HCT116 (cell line): ENCODE results near the gene AMBP.

Source experiments
- EGR1 ChIP-seq: IDR thresholded peaks from 2 replicates; pipeline ENCODE4 v1.6.1; 2012; ENCODE audit warnings: low read depth
- EZH2 ChIP-seq: fragments of 200-600 bp; sonication (generic); IDR thresholded peaks from 2 replicates; pipeline ENCODE4 v1.6.1; 2017; ENCODE audit warnings: antibody characterized with exemption, mixed run types
- FOSL1 ChIP-seq: IDR thresholded peaks from 2 replicates; pipeline ENCODE4 v1.6.1; 2012; ENCODE audit warnings: low read depth
- JUND ChIP-seq: IDR thresholded peaks from 2 replicates; pipeline ENCODE4 v1.6.1; 2012
- POLR2A ChIP-seq: IDR thresholded peaks from 2 replicates; pipeline ENCODE4 v1.7.0; 2011; ENCODE audit warnings: borderline replicate concordance; ENCODE audit not compliant: insufficient read depth, insufficient read length; ENCODE audit errors: extremely low read depth
- POLR2AphosphoS5 ChIP-seq: IDR thresholded peaks from 2 replicates; pipeline ENCODE4 v1.6.1; 2011; ENCODE audit warnings: mild to moderate bottlenecking, low read depth, low read length, moderate library complexity
- RAD21 ChIP-seq: IDR thresholded peaks from 2 replicates; pipeline ENCODE4 v1.6.1; 2012; ENCODE audit warnings: low read depth, mild to moderate bottlenecking
- SP1 ChIP-seq: IDR thresholded peaks from 2 replicates; pipeline ENCODE4 v1.6.1; 2012; ENCODE audit warnings: low read depth
- SRF ChIP-seq: IDR thresholded peaks from 2 replicates; pipeline ENCODE4 v1.6.1; 2012; ENCODE audit warnings: low read depth
- YY1 ChIP-seq: IDR thresholded peaks from 2 replicates; pipeline ENCODE4 v1.6.1; 2011; ENCODE audit warnings: low read length, low read depth, moderate library complexity, mild to moderate bottlenecking; ENCODE audit not compliant: insufficient replicate concordance; ENCODE audit errors: extremely low read depth
- ZFX ChIP-seq: fragments of 450-650 bp; IDR thresholded peaks from 2 replicates; pipeline ENCODE4 v1.6.1; 2017
- ZNF274 ChIP-seq: fragments of 200-500 bp; sonication (Bioruptor generic); IDR thresholded peaks from 2 replicates; pipeline ENCODE4 v1.6.1; 2014; ENCODE audit warnings: mild to moderate bottlenecking, low read depth, low read length, inconsistent platforms
- TF ChIP-seq, protein P1 (sequence below), 3 experiments: fragments of 200-600 bp in 1 of 3; sonication (generic) in 1 of 3; IDR thresholded peaks in 2 of 3; conservative IDR thresholded peaks in 1 of 3; 2 replicates each; pipeline ENCODE4 v1.5.1; 2012 to 2017; ENCODE audit warnings: low read depth in 2 of 3, low read length in 2 of 3, antibody characterized with exemption in 1 of 3, borderline replicate concordance in 1 of 3, control low read depth in 1 of 3, mild to moderate bottlenecking in 1 of 3, mixed read lengths in 1 of 3, mixed run types in 1 of 3, moderate library complexity in 1 of 3; ENCODE audit not compliant: insufficient read depth in 1 of 3
- TF ChIP-seq, protein P2 (sequence below): IDR thresholded peaks from 2 replicates; pipeline ENCODE4 v1.6.1; 2012; ENCODE audit warnings: low read depth

DNA sequence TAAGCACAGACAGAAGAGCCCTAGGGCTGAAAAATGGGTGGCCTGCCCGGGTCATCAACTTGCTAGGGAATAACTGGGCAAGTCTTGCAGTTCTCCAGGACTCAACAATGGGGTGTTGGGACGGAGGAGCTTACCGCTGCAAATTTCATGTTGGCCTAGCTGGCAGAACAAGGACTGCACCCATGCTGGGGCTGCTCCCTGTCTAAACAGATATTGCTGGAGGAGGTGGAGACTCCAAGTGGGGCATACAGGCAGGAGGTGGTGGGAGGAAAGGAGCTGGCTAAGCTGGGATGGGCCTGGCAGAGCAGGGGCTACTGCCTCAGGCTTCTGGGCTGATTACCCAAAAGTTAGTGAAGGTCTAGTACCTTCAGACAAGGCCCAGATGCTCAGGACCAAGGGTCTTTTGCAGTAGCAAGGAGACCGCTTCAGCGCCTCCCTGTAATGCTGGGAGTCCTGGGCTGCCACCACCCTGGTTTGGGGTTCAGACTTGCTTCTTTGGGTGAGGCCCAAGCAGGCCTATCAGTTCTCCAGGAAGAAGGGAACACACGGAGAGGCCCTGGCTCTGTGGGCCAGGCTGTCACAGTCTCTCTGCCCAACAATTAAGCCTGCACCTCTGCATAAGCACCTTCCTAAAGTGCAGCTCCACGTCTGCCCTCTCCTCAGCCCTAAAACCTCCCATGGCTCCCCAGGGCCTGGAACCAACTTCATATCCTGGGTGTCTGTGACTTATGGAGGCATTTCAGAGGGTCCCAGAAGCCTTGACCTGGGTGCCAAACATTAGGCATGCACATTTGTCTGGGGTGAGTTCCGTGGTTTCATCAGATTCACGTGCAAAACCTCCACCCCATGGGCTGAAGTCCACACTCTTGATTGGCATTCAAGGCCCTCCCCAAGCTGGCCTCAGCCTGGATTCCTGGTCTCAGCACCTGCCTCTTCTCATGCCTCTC lies 45.2 kb upstream of the AMBP start:
- TF ChIP-seq RAD21 (no peak), ZNF274 (no peak), EZH2 (no peak), POLR2A (no peak), ZFX (no peak), JUND (no peak), POLR2AphosphoS5 (no peak), FOSL1 (no peak), SRF (no peak), YY1 (no peak), EGR1 (no peak), SP1 (no peak)
- TF ChIP-seq, protein P1, sequence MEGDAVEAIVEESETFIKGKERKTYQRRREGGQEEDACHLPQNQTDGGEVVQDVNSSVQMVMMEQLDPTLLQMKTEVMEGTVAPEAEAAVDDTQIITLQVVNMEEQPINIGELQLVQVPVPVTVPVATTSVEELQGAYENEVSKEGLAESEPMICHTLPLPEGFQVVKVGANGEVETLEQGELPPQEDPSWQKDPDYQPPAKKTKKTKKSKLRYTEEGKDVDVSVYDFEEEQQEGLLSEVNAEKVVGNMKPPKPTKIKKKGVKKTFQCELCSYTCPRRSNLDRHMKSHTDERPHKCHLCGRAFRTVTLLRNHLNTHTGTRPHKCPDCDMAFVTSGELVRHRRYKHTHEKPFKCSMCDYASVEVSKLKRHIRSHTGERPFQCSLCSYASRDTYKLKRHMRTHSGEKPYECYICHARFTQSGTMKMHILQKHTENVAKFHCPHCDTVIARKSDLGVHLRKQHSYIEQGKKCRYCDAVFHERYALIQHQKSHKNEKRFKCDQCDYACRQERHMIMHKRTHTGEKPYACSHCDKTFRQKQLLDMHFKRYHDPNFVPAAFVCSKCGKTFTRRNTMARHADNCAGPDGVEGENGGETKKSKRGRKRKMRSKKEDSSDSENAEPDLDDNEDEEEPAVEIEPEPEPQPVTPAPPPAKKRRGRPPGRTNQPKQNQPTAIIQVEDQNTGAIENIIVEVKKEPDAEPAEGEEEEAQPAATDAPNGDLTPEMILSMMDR (IDR thresholded peaks at IDR 0.05 in 2 of 3, conservative IDR thresholded peaks at IDR 0.05 in 1 of 3; ENCODE audit: borderline replicate concordance in 1 of 3, insufficient read depth in 1 of 3, low read depth in 2 of 3, low read length in 2 of 3) = no peak
- TF ChIP-seq, protein P2, sequence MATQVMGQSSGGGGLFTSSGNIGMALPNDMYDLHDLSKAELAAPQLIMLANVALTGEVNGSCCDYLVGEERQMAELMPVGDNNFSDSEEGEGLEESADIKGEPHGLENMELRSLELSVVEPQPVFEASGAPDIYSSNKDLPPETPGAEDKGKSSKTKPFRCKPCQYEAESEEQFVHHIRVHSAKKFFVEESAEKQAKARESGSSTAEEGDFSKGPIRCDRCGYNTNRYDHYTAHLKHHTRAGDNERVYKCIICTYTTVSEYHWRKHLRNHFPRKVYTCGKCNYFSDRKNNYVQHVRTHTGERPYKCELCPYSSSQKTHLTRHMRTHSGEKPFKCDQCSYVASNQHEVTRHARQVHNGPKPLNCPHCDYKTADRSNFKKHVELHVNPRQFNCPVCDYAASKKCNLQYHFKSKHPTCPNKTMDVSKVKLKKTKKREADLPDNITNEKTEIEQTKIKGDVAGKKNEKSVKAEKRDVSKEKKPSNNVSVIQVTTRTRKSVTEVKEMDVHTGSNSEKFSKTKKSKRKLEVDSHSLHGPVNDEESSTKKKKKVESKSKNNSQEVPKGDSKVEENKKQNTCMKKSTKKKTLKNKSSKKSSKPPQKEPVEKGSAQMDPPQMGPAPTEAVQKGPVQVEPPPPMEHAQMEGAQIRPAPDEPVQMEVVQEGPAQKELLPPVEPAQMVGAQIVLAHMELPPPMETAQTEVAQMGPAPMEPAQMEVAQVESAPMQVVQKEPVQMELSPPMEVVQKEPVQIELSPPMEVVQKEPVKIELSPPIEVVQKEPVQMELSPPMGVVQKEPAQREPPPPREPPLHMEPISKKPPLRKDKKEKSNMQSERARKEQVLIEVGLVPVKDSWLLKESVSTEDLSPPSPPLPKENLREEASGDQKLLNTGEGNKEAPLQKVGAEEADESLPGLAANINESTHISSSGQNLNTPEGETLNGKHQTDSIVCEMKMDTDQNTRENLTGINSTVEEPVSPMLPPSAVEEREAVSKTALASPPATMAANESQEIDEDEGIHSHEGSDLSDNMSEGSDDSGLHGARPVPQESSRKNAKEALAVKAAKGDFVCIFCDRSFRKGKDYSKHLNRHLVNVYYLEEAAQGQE = no peak
